HepG2 (cell line): ENCODE results near the gene NRP1. TPM values are rescaled to one million over a fixed set of nuclear protein-coding genes. Genes with fewer than 3 reads are reported as not detected.

Experiments used
- ARHGAP35 ChIP-seq: sonication (generic); formaldehyde crosslinking; IDR thresholded peaks from 2 replicates; pipeline ENCODE4 v1.9.0; 2022; ENCODE audit warnings: mild to moderate bottlenecking, inconsistent platforms, moderate library complexity, missing genetic modification reagents, borderline replicate concordance
- ARNT ChIP-seq: fragments of 450-650 bp; IDR thresholded peaks from 2 replicates; pipeline ENCODE4 v1.6.1; 2017
- CHD2 ChIP-seq: IDR thresholded peaks from 2 replicates; pipeline ENCODE4 v1.6.1; 2011; ENCODE audit warnings: low read depth, low read length, improper control_type of control experiment
- ESRRA ChIP-seq: sonication (generic); formaldehyde crosslinking; IDR thresholded peaks from 2 replicates; pipeline ENCODE4 v1.5.1; 2020; ENCODE audit warnings: mild to moderate bottlenecking, low read depth, missing genetic modification reagents
- FOXA1 ChIP-seq, 2 experiments: fragments of 450-650 bp in 1 of 2; sonication (generic) in 1 of 2; formaldehyde crosslinking in 1 of 2; IDR thresholded peaks; 2 replicates each; pipeline versions ENCODE4 v1.4.0 to v1.6.1; 2016 to 2020; ENCODE audit warnings: missing genetic modification reagents in 1 of 2
- FOXA3 ChIP-seq: IDR thresholded peaks from 2 replicates; pipeline ENCODE4 v1.6.1; 2016; ENCODE audit warnings: missing genetic modification reagents, missing compliant biosample characterization
- KAT2B ChIP-seq: fragments of 150-350 bp; IDR thresholded peaks from 2 replicates; pipeline ENCODE4 v1.6.1; 2014; ENCODE audit warnings: low read depth, low read length, borderline replicate concordance
- MED8 ChIP-seq: sonication (generic); formaldehyde crosslinking; IDR thresholded peaks from 2 replicates; pipeline ENCODE4 v1.8.1; 2023; ENCODE audit warnings: mild to moderate bottlenecking, missing genetic modification reagents; ENCODE audit not compliant: insufficient replicate concordance
- MIER3 ChIP-seq: IDR thresholded peaks from 2 replicates; pipeline ENCODE4 v1.6.1; 2016; ENCODE audit warnings: missing compliant biosample characterization, borderline replicate concordance
- POGZ ChIP-seq: sonication (generic); formaldehyde crosslinking; IDR thresholded peaks from 2 replicates; pipeline ENCODE4 v1.4.0; 2020; ENCODE audit warnings: mild to moderate bottlenecking, missing genetic modification reagents
- RAD51 ChIP-seq: fragments of 450-650 bp; IDR thresholded peaks from 2 replicates; pipeline ENCODE4 v1.6.1; 2016; ENCODE audit warnings: borderline replicate concordance
- SMAD9 ChIP-seq: sonication (generic); formaldehyde crosslinking; IDR thresholded peaks from 2 replicates; pipeline ENCODE4 v1.5.1; 2020; ENCODE audit warnings: mild to moderate bottlenecking, missing genetic modification reagents
- SP4 ChIP-seq: sonication (generic); formaldehyde crosslinking; IDR thresholded peaks from 2 replicates; pipeline ENCODE4 v1.8.1; 2023; ENCODE audit warnings: mild to moderate bottlenecking, missing genetic modification reagents
- TEAD3 ChIP-seq: optimal IDR thresholded peaks from 2 replicates; pipeline ENCODE3; 2016; ENCODE audit warnings: borderline replicate concordance
- ZFP37 ChIP-seq: sonication (generic); formaldehyde crosslinking; IDR thresholded peaks from 2 replicates; pipeline ENCODE4 v1.4.0; 2020; ENCODE audit warnings: missing genetic modification reagents, borderline replicate concordance
- ZFP90 ChIP-seq: sonication (generic); formaldehyde crosslinking; IDR thresholded peaks from 2 replicates; pipeline ENCODE4 v1.8.0; 2022; ENCODE audit warnings: missing genetic modification reagents, mild to moderate bottlenecking, inconsistent platforms, borderline replicate concordance
- ZNF674 ChIP-seq: sonication (generic); formaldehyde crosslinking; IDR thresholded peaks from 2 replicates; pipeline ENCODE4 v1.5.0; 2020; ENCODE audit warnings: low read depth, mild to moderate bottlenecking, missing genetic modification reagents
- ZNF891 ChIP-seq: sonication (generic); formaldehyde crosslinking; IDR thresholded peaks from 2 replicates; pipeline ENCODE4 v1.5.0; 2020; ENCODE audit warnings: mild to moderate bottlenecking, missing genetic modification reagents
- polyA plus RNA-seq, 8 experiments: library from polyadenylated mRNA; depleted of rRNA in 3 of 8; stranded (reverse) in 7 of 8; unstranded in 1 of 8; fragments of >200 nt; fragmentation: Illumina TruSeq in 4 of 8; extraction: Trizol in 4 of 8; gene quantifications; 2 replicates each; pipeline versions ENCODE4 v1.2.1 to v1.2.3, GENCODE V29; 2011 to 2016; ENCODE audit warnings: low read depth in 4 of 8, missing spikeins in 1 of 8, mixed read lengths in 1 of 8; ENCODE audit not compliant: insufficient read depth in 1 of 8
- total RNA-seq, 5 experiments: library from RNA; depleted of rRNA; stranded (reverse); fragments of >200 nt; fragmentation: Illumina TruSeq; extraction: Trizol; gene quantifications; 2 replicates each; pipeline ENCODE4 v1.2.3, GENCODE V29; 2016; ENCODE audit warnings: low read depth in 1 of 5
- TF ChIP-seq, protein P1 (sequence below): sonication (generic); formaldehyde crosslinking; IDR thresholded peaks from 2 replicates; pipeline ENCODE4 v1.5.1; 2020; ENCODE audit warnings: missing genetic modification reagents, mild to moderate bottlenecking, borderline replicate concordance
- TF ChIP-seq, protein P2 (sequence below): sonication (generic); formaldehyde crosslinking; IDR thresholded peaks from 2 replicates; pipeline ENCODE4 v1.4.0; 2020; ENCODE audit warnings: mild to moderate bottlenecking, missing genetic modification reagents, borderline replicate concordance
- TF ChIP-seq, protein P3 (sequence below): sonication (generic); IDR thresholded peaks from 2 replicates; pipeline ENCODE4 v1.6.1; 2016; ENCODE audit warnings: low read depth, borderline replicate concordance
- TF ChIP-seq, protein P4 (sequence below): sonication (generic); formaldehyde crosslinking; IDR thresholded peaks from 2 replicates; pipeline ENCODE4 v1.5.0; 2020; ENCODE audit warnings: missing genetic modification reagents
- TF ChIP-seq, protein P5 (sequence below): sonication (generic); formaldehyde crosslinking; IDR thresholded peaks from 2 replicates; pipeline ENCODE4 v1.4.0; 2020; ENCODE audit warnings: missing genetic modification reagents

The NRP1 gene
- total and polyA plus RNA-seq, 2 of the 13 experiments (the other 11 are each of a cell fraction or from before 2014, with no cell fraction given), result 5.3 to 5.8 TPM

DNA sequence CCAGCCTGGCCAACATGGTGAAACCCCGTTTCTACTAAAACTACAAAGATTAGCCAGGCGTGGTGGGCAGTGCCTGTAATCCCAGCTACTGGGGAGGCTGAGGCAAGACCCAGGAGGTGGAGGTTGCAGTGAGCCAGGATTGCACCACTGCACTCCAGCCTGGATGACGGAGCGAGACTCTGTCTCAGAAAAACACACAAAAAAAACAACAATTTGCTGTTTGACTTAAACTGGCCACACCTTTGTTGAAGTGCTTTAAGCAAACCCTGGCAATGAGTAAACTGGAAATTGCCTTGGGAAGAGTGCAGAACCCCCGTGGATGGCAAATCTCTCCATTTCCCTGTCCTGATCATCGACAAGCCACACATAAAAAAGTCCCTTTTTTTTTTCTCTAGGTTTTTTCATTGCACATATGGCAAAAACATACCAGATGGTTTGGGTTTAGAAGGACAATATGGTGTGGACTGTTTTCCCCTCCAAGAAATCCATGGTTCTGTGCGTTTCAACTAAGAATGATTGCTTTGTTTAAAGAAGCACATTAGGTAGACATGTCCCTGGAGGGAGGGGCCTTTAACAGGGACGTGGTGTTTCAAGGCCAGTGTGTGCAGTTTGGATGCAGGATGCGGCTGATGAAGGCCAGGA, 76.9 kb downstream of the NRP1 start (continued):
- TF ChIP-seq, protein P1, sequence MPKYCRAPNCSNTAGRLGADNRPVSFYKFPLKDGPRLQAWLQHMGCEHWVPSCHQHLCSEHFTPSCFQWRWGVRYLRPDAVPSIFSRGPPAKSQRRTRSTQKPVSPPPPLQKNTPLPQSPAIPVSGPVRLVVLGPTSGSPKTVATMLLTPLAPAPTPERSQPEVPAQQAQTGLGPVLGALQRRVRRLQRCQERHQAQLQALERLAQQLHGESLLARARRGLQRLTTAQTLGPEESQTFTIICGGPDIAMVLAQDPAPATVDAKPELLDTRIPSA (CRISPR knock-in tag), result no peak
- no peak for TF ChIP-seq ARHGAP35 (CRISPR knock-in tag)
- TF ChIP-seq MIER3 (CRISPR knock-in tag), result no peak
- TF ChIP-seq RAD51, result no peak
- no peak for TF ChIP-seq ZNF891 (CRISPR knock-in tag)
- no peak for TF ChIP-seq CHD2
- no peak for TF ChIP-seq ESRRA (CRISPR knock-in tag)
- no peak for TF ChIP-seq SP4 (CRISPR knock-in tag)
- no peak for TF ChIP-seq SMAD9 (CRISPR knock-in tag)
- TF ChIP-seq, protein P2, sequence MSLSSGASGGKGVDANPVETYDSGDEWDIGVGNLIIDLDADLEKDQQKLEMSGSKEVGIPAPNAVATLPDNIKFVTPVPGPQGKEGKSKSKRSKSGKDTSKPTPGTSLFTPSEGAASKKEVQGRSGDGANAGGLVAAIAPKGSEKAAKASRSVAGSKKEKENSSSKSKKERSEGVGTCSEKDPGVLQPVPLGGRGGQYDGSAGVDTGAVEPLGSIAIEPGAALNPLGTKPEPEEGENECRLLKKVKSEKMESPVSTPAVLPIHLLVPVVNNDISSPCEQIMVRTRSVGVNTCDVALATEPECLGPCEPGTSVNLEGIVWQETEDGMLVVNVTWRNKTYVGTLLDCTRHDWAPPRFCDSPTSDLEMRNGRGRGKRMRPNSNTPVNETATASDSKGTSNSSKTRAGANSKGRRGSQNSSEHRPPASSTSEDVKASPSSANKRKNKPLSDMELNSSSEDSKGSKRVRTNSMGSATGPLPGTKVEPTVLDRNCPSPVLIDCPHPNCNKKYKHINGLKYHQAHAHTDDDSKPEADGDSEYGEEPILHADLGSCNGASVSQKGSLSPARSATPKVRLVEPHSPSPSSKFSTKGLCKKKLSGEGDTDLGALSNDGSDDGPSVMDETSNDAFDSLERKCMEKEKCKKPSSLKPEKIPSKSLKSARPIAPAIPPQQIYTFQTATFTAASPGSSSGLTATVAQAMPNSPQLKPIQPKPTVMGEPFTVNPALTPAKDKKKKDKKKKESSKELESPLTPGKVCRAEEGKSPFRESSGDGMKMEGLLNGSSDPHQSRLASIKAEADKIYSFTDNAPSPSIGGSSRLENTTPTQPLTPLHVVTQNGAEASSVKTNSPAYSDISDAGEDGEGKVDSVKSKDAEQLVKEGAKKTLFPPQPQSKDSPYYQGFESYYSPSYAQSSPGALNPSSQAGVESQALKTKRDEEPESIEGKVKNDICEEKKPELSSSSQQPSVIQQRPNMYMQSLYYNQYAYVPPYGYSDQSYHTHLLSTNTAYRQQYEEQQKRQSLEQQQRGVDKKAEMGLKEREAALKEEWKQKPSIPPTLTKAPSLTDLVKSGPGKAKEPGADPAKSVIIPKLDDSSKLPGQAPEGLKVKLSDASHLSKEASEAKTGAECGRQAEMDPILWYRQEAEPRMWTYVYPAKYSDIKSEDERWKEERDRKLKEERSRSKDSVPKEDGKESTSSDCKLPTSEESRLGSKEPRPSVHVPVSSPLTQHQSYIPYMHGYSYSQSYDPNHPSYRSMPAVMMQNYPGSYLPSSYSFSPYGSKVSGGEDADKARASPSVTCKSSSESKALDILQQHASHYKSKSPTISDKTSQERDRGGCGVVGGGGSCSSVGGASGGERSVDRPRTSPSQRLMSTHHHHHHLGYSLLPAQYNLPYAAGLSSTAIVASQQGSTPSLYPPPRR, result no peak
- TF ChIP-seq, protein P3, sequence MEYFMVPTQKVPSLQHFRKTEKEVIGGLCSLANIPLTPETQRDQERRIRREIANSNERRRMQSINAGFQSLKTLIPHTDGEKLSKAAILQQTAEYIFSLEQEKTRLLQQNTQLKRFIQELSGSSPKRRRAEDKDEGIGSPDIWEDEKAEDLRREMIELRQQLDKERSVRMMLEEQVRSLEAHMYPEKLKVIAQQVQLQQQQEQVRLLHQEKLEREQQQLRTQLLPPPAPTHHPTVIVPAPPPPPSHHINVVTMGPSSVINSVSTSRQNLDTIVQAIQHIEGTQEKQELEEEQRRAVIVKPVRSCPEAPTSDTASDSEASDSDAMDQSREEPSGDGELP, result no peak
- no peak for TF ChIP-seq FOXA1 (IDR thresholded peaks at IDR 0.05)
- TF ChIP-seq FOXA1 (CRISPR knock-in tag; IDR thresholded peaks at IDR 0.05), result 0 out of 2 replicates have a peak, but pooled peaks have one; percentile 4
- TF ChIP-seq FOXA3, result peak; percentile 59
- TF ChIP-seq ZNF674 (CRISPR knock-in tag), result no peak
- no peak for TF ChIP-seq KAT2B
- no peak for TF ChIP-seq ZFP90 (CRISPR knock-in tag)
- TF ChIP-seq, protein P4, sequence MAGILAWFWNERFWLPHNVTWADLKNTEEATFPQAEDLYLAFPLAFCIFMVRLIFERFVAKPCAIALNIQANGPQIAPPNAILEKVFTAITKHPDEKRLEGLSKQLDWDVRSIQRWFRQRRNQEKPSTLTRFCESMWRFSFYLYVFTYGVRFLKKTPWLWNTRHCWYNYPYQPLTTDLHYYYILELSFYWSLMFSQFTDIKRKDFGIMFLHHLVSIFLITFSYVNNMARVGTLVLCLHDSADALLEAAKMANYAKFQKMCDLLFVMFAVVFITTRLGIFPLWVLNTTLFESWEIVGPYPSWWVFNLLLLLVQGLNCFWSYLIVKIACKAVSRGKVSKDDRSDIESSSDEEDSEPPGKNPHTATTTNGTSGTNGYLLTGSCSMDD, result no peak
- TF ChIP-seq ZFP37, result no peak
- no peak for TF ChIP-seq MED8
- TF ChIP-seq ARNT, result no peak
- TF ChIP-seq TEAD3, result no peak
- peak; percentile 45; the same call in 1 of the 2 replicates for TF ChIP-seq POGZ (CRISPR knock-in tag)
- TF ChIP-seq, protein P5, sequence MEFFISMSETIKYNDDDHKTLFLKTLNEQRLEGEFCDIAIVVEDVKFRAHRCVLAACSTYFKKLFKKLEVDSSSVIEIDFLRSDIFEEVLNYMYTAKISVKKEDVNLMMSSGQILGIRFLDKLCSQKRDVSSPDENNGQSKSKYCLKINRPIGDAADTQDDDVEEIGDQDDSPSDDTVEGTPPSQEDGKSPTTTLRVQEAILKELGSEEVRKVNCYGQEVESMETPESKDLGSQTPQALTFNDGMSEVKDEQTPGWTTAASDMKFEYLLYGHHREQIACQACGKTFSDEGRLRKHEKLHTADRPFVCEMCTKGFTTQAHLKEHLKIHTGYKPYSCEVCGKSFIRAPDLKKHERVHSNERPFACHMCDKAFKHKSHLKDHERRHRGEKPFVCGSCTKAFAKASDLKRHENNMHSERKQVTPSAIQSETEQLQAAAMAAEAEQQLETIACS (CRISPR knock-in tag), result no peak
